GM21528 (cell line): ENCODE data around the gene ASIC2.

Source experiments
- ATAC-seq: cut with Tn5 transposase; IDR thresholded peaks from one replicate; pipeline ENCODE4 v1.9.1; 2021; ENCODE audit warnings: mild to moderate bottlenecking, moderate library complexity; ENCODE audit not compliant: unreplicated experiment, low FRiP score

The ASIC2 gene

GRCh38 chr17:33290253-33290652 lies 2.8 kb downstream of the ASIC2 start:
- ATAC-seq, result no peak

- no peak for ATAC-seq
Observed at GRCh38 chr17:33288954-33289353, 4.1 kb downstream of the ASIC2 start.

GRCh38 chr17:33287096-33287725 lies 5.9 kb downstream of the ASIC2 start:
- ATAC-seq, result no peak

GRCh38 chr17:33285413-33285812 lies 7.7 kb downstream of the ASIC2 start:
- ATAC-seq, result no peak

- no peak for ATAC-seq
Observed at GRCh38 chr17:33284022-33284421, 9.1 kb downstream of the ASIC2 start.

- ATAC-seq, result no peak
Observed at GRCh38 chr17:33280162-33280943, 12.7 kb downstream of the ASIC2 start.

GRCh38 chr17:33277436-33278100 lies 15.5 kb downstream of the ASIC2 start:
- ATAC-seq, result no peak

- ATAC-seq, result no peak
Observed at GRCh38 chr17:33273743-33274410, 19.2 kb downstream of the ASIC2 start.

- ATAC-seq, result no peak
Observed at GRCh38 chr17:33273271-33273670, 19.8 kb downstream of the ASIC2 start.

- no peak for ATAC-seq
Observed at GRCh38 chr17:33272438-33272837, 20.7 kb downstream of the ASIC2 start.

GRCh38 chr17:33269337-33270060 lies 23.6 kb downstream of the ASIC2 start:
- ATAC-seq, result no peak

- ATAC-seq, result no peak
Observed at GRCh38 chr17:33267851-33268548, 25.1 kb downstream of the ASIC2 start.

GRCh38 chr17:33267271-33267790 lies 25.8 kb downstream of the ASIC2 start:
- ATAC-seq, result no peak

- ATAC-seq, result no peak
Observed at GRCh38 chr17:33266611-33267010, 26.5 kb downstream of the ASIC2 start.

GRCh38 chr17:33266116-33266515 lies 27.0 kb downstream of the ASIC2 start:
- no peak for ATAC-seq

GRCh38 chr17:33263396-33263795 lies 29.7 kb downstream of the ASIC2 start:
- ATAC-seq, result no peak

- ATAC-seq, result no peak
Observed at GRCh38 chr17:33262266-33263123, 30.6 kb downstream of the ASIC2 start.

- no peak for ATAC-seq
Observed at GRCh38 chr17:33261820-33262219, 31.3 kb downstream of the ASIC2 start.

GRCh38 chr17:33260638-33261037 lies 32.5 kb downstream of the ASIC2 start:
- no peak for ATAC-seq
